ENCODE results near the gene A2M.

A2M gene

DNA sequence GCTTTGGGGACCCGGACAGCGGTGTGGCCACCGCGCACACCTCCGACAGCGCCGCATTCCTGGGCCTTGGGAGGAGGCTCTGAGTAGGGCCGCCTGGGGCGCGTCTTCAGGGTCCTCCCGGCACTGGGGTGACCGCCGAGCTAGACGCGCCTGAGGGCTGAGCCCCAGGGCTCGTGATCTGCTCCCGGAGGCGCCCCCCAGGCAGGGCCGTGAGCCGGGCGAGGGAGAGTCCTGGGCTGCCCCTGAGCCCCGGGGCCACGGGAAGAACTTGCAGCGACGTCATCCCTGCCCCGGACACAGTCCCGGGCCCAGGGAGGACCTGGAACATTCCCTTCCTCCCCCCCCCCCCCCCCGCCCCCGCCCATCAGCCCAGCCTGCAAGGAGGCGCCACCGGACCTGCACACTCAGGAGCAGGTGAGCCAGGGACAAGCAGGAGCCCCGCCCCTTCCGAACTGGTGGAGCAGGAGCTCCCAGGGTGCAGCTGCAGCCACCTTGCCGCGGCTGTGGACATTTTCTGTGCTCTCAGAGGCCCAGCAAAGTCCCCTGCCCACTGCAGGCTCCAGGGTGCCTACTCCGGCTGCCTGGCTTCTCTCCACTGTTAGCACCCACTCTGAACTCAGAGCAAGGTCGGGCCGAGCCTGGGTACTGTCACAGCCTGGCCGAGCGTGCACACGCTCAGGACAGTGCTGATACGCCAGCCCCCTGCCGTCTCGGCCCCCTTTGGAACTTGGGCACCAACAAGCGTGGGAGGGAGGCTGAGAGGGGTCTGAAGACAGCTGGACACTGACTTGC, 50.7 kb downstream of the A2M start (continued):
- TF ChIP-seq ZBTB26 (tag by site-specific recombination; optimal IDR thresholded peaks at IDR 0.05), result peak; percentile 57
- TF ChIP-seq TRIM28 (IDR thresholded peaks at IDR 0.05; ENCODE audit: borderline replicate concordance, low read length), result no peak
- TF ChIP-seq ZNF157 (tag by site-specific recombination; IDR thresholded peaks at IDR 0.05), result no peak
- no peak for TF ChIP-seq ZNF223 (tag by site-specific recombination; IDR thresholded peaks at IDR 0.05)
- no peak; the same call in 1 of the 2 replicates for TF ChIP-seq ZFP37 (tag by site-specific recombination; IDR thresholded peaks at IDR 0.05)
- TF ChIP-seq SETDB1 (IDR thresholded peaks at IDR 0.05; ENCODE audit: insufficient read length, low read length), result no peak
- TF ChIP-seq HOXA7 (CRISPR knock-in tag; IDR thresholded peaks at IDR 0.05; ENCODE audit: borderline replicate concordance), result no peak
- no peak for TF ChIP-seq OVOL3 (tag by site-specific recombination; IDR thresholded peaks at IDR 0.05)
- peak; percentile 10; the same call in 1 of the 2 replicates for TF ChIP-seq ZBTB10 (tag by site-specific recombination; IDR thresholded peaks at IDR 0.05)
- TF ChIP-seq ZNF133 (tag by site-specific recombination; IDR thresholded peaks at IDR 0.05), result no peak
- peak; percentile 80 for TF ChIP-seq ZNF518A (tag by site-specific recombination; conservative IDR thresholded peaks at IDR 0.05; ENCODE audit: low read depth)
- TF ChIP-seq ZNF843 (tag by site-specific recombination; IDR thresholded peaks at IDR 0.05), result 0 out of 2 replicates have a peak, but pooled peaks have one; percentile 13
- TF ChIP-seq ZNF561 (tag by site-specific recombination; IDR thresholded peaks at IDR 0.05; ENCODE audit: borderline replicate concordance), result peak; percentile 48; the same call in 1 of the 2 replicates
- TF ChIP-seq ZBTB11 (tag by site-specific recombination; conservative IDR thresholded peaks at IDR 0.05; ENCODE audit: low read depth), result peak; percentile 81
- TF ChIP-seq ZNF423 (tag by site-specific recombination; IDR thresholded peaks at IDR 0.05), result no peak
- TF ChIP-seq ZNF121 (tag by site-specific recombination; IDR thresholded peaks at IDR 0.05), result no peak
- TF ChIP-seq ZNF747 (tag by site-specific recombination; IDR thresholded peaks at IDR 0.05), result no peak
- TF ChIP-seq ZNF473 (tag by site-specific recombination; IDR thresholded peaks at IDR 0.05), result no peak
- no peak for TF ChIP-seq ZNF23 (tag by site-specific recombination; IDR thresholded peaks at IDR 0.05; ENCODE audit: borderline replicate concordance)
- TF ChIP-seq ZNF148 (tag by site-specific recombination; IDR thresholded peaks at IDR 0.05; ENCODE audit: borderline replicate concordance), result no peak
- TF ChIP-seq ZNF18 (tag by site-specific recombination; IDR thresholded peaks at IDR 0.05), result peak; percentile 48; the same call in 1 of the 2 replicates

Measured in HEK293 (cell line).